PC-3 (cell line): ENCODE data around the gene RAB3B. TPM values are rescaled to one million over a fixed set of nuclear protein-coding genes. Genes with fewer than 3 reads are reported as not detected.

Source experiments
- ATAC-seq: fragments of 200-7000 bp; cut with Tn5 transposase; 2 replicates; pipeline ENCODE4 v1.9.1; 2020; ENCODE audit warnings: mild to moderate bottlenecking, moderate library complexity
- BruUV-seq: library from RNA; stranded (reverse); fragments of 400-500 nt; replicated peaks from 2 replicates; lab custom pipeline; 2021; lab: Mats Ljungman, UMichigan
- CTCF ChIA-PET: fragments of 300-600 bp; sonication (Branson Sonifier 250); formaldehyde crosslinking; loops from one replicate; lab custom pipeline; 2022; ENCODE audit warnings: antibody characterized with exemption; lab: Charles Lee
- POLR2A ChIA-PET: fragments of 300-600 bp; sonication (Branson Sonifier 250); formaldehyde crosslinking; loops from one replicate; lab custom pipeline; 2022; ENCODE audit warnings: antibody characterized with exemption; ENCODE audit not compliant: unreplicated experiment; lab: Charles Lee
- DNase-seq: peaks from one replicate; pipeline ENCODE4 v3.0.0-alpha.2; 2015
- H2AFZ ChIP-seq: fragments of 300-600 bp; sonication (generic); 2 replicates; pipeline ENCODE4 v1.6.0; 2016; ENCODE audit warnings: antibody characterized with exemption, low read length
- H3F3A ChIP-seq: fragments of 300-600 bp; sonication (generic); one replicate; pipeline ENCODE4 v1.6.0; 2017; ENCODE audit warnings: antibody characterized with exemption, low read length, control low read depth, mild to moderate bottlenecking; ENCODE audit not compliant: unreplicated experiment
- H3K27ac ChIP-seq: fragments of 300-600 bp; sonication (generic); 2 replicates; pipeline ENCODE4 v1.5.1; 2016; ENCODE audit warnings: mild to moderate bottlenecking, low read length
- H3K27me3 ChIP-seq: fragments of 300-600 bp; sonication (generic); 2 replicates; pipeline ENCODE4 v1.6.1; 2016; ENCODE audit warnings: low read length, mixed read lengths
- H3K36me3 ChIP-seq: fragments of 300-600 bp; sonication (generic); 2 replicates; pipeline ENCODE4 v1.6.1; 2016; ENCODE audit warnings: low read depth, mixed run types, low read length, mixed read lengths
- H3K4me1 ChIP-seq: fragments of 300-600 bp; sonication (generic); 2 replicates; pipeline ENCODE4 v1.5.1; 2016; ENCODE audit warnings: low read length; ENCODE audit not compliant: insufficient read depth
- H3K4me2 ChIP-seq: fragments of 300-600 bp; sonication (generic); 2 replicates; pipeline ENCODE4 v1.6.0; 2016; ENCODE audit warnings: low read length
- H3K4me3 ChIP-seq: fragments of 300-600 bp; sonication (generic); 2 replicates; pipeline ENCODE4 v1.5.1; 2016; ENCODE audit warnings: mild to moderate bottlenecking, low read length, mixed read lengths
- H3K79me2 ChIP-seq: fragments of 300-600 bp; sonication (generic); 2 replicates; pipeline ENCODE4 v1.6.1; 2017; ENCODE audit warnings: low read length, mixed read lengths
- H3K9ac ChIP-seq: fragments of 300-600 bp; sonication (generic); 2 replicates; pipeline ENCODE4 v1.6.0; 2016; ENCODE audit warnings: mild to moderate bottlenecking, low read length
- H3K9me2 ChIP-seq: fragments of 300-600 bp; sonication (generic); replicated peaks from 2 replicates; pipeline ENCODE4 v1.6.1; 2016; ENCODE audit warnings: mixed run types, low read length, mixed read lengths
- H3K9me3 ChIP-seq: fragments of 300-600 bp; sonication (generic); 2 replicates; pipeline ENCODE4 v1.6.1; 2016; ENCODE audit warnings: low read length, mixed read lengths
- H4K20me1 ChIP-seq: fragments of 300-600 bp; sonication (generic); 2 replicates; pipeline ENCODE4 v1.6.1; 2016; ENCODE audit warnings: low read length, mixed read lengths
- CTCF ChIP-seq: fragments of 300-600 bp; sonication (generic); conservative IDR thresholded peaks from 2 replicates; pipeline ENCODE4 v1.5.1; 2017; ENCODE audit warnings: antibody characterized with exemption, low read depth, mild to moderate bottlenecking, low read length
- EZH2 ChIP-seq: fragments of 300-600 bp; sonication (generic); IDR thresholded peaks from one replicate; pipeline ENCODE4 v1.6.1; 2017; ENCODE audit warnings: antibody characterized with exemption, mild to moderate bottlenecking, low read length; ENCODE audit not compliant: unreplicated experiment
- EZH2phosphoT487 ChIP-seq: fragments of 300-600 bp; sonication (generic); IDR thresholded peaks from 2 replicates; pipeline ENCODE4 v1.6.1; 2018; ENCODE audit warnings: mild to moderate bottlenecking, antibody characterized with exemption, low read length, borderline replicate concordance
- intact Hi-C: fragments of 100-400 bp; cut with micrococcal nuclease; formaldehyde crosslinking; loops from 2 replicates; pipeline ENCODE4 v1.9.0; 2023
- total RNA-seq: library from RNA; depleted of rRNA; stranded (reverse); fragments of >200 nt; gene quantifications from 2 replicates; pipeline ENCODE4 v1.2.3, GENCODE V29; 2014

RAB3B gene
- total RNA-seq, 1 experiment from 2014 or later: 4.5 TPM

GRCh38 chr1:51956528-51957509 is 33.7 kb downstream of the RAB3B start:
- BruUV-seq: no TSS peak
- intact Hi-C loops: loop anchor here (5.0 kb wide), 1 partner anchor 45 kb away; no protein-coding TSS in a partner anchor
- H3K9me3 ChIP-seq: no peaks in the 10 kb centered on the region
- no peaks in the 10 kb centered on the region for H3K36me3 ChIP-seq
- no peak overlapping the region for H3K27ac ChIP-seq
- no peak overlapping the region for H2AFZ ChIP-seq
- no peaks in the 10 kb centered on the region for H3K27me3 ChIP-seq
- no peak overlapping the region for H3K4me3 ChIP-seq
- H3K9me2 ChIP-seq: no peaks in the 10 kb centered on the region
- TF ChIP-seq CTCF (no peak), EZH2phosphoT487 (no peak), EZH2 (no peak)
- H3K9ac ChIP-seq: no peak overlapping the region
- CTCF ChIA-PET: no interaction called here
- POLR2A ChIA-PET: no interaction called here
- H3K79me2 ChIP-seq: no peaks in the 10 kb centered on the region
- H3K4me2 ChIP-seq: no peak overlapping the region
- H3F3A ChIP-seq: no peaks in the 10 kb centered on the region
- DNase-seq (no peak), ATAC-seq (peak; percentile 65)
- no peaks in the 10 kb centered on the region; the same call in 1 of the 2 replicates for H3K4me1 ChIP-seq
- H4K20me1 ChIP-seq: no peaks in the 10 kb centered on the region

GRCh38 chr1:51955797-51956527 is 34.5 kb downstream of the RAB3B start:
- Histone ChIP-seq H3K9me2 (no peaks in the 10 kb centered on the region), H4K20me1 (no peaks in the 10 kb centered on the region), H3K4me1 (no peaks in the 10 kb centered on the region; the same call in 1 of the 2 replicates), H3K27ac (no peak overlapping the region), H3K27me3 (no peaks in the 10 kb centered on the region), H3K79me2 (no peaks in the 10 kb centered on the region), H2AFZ (no peak overlapping the region), H3K9ac (no peak overlapping the region), H3F3A (no peaks in the 10 kb centered on the region), H3K9me3 (no peaks in the 10 kb centered on the region), H3K36me3 (no peaks in the 10 kb centered on the region), H3K4me2 (no peak overlapping the region), H3K4me3 (no peak overlapping the region)
- POLR2A ChIA-PET: no interaction called here
- intact Hi-C loops: loop anchor here (5.0 kb wide), 1 partner anchor 46 kb away; no protein-coding TSS in a partner anchor
- BruUV-seq: no TSS peak
- TF ChIP-seq EZH2phosphoT487: no peak
- no peak for TF ChIP-seq CTCF
- TF ChIP-seq EZH2: no peak
- CTCF ChIA-PET: no interaction called here
- ATAC-seq: no peak
- DNase-seq: no peak
